ACC112 (cell line): ENCODE measurements around the gene PSMB1.

Experiments used
- H2AFZ ChIP-seq: fragments of 200-600 bp; sonication (generic); one replicate; pipeline ENCODE4 v1.6.0; 2017; ENCODE audit warnings: antibody characterized with exemption, low read length; ENCODE audit not compliant: unreplicated experiment
- H3K27ac ChIP-seq: fragments of 200-600 bp; sonication (generic); 2 replicates; pipeline ENCODE4 v1.5.1; 2014; ENCODE audit warnings: low read depth, mild to moderate bottlenecking, antibody characterized with exemption, low read length, moderate library complexity
- H3K27me3 ChIP-seq: fragments of 200-600 bp; sonication (generic); 2 replicates; pipeline ENCODE4 v1.6.1; 2014; ENCODE audit warnings: mild to moderate bottlenecking, antibody characterized with exemption, low read length, moderate library complexity, mixed read lengths; ENCODE audit not compliant: insufficient read depth
- H3K36me3 ChIP-seq: fragments of 200-600 bp; sonication (generic); 2 replicates; pipeline ENCODE4 v1.6.1; 2016; ENCODE audit warnings: mild to moderate bottlenecking, antibody characterized with exemption, low read length, moderate library complexity, mixed read lengths; ENCODE audit not compliant: insufficient read depth
- H3K4me1 ChIP-seq: fragments of 200-600 bp; sonication (generic); one replicate; pipeline ENCODE4 v1.6.1; 2016; ENCODE audit warnings: low read length, mixed read lengths; ENCODE audit not compliant: insufficient read depth, unreplicated experiment, control insufficient read depth
- H3K4me3 ChIP-seq: fragments of 200-600 bp; sonication (generic); 2 replicates; pipeline ENCODE4 v1.5.1; 2014; ENCODE audit warnings: mild to moderate bottlenecking, low read depth, low read length
- H3K79me2 ChIP-seq: fragments of 200-600 bp; sonication (generic); one replicate; pipeline ENCODE4 v1.6.0; 2016; ENCODE audit warnings: low read length; ENCODE audit not compliant: control insufficient read depth, unreplicated experiment, insufficient read depth

The PSMB1 gene

GRCh38 chr6:170564936-170565530, 11.9 kb upstream of the PSMB1 start:
- no peaks in the 10 kb centered on the region for H3K27me3 ChIP-seq
- H3K79me2 ChIP-seq = peaks cover 16% of the 10 kb centered on the region
- H3K36me3 ChIP-seq = peaks cover 45% of the 10 kb centered on the region
- no peak overlapping the region for H2AFZ ChIP-seq
- H3K27ac ChIP-seq = no peak overlapping the region
- H3K4me1 ChIP-seq = no peaks in the 10 kb centered on the region
- H3K4me3 ChIP-seq = no peak overlapping the region

- Histone ChIP-seq H3K27me3 (no peaks in the 10 kb centered on the region), H3K4me3 (no peak overlapping the region), H3K36me3 (peaks cover 31% of the 10 kb centered on the region), H3K4me1 (peaks cover 3% of the 10 kb centered on the region), H2AFZ (no peak overlapping the region), H3K79me2 (peaks cover 43% of the 10 kb centered on the region), H3K27ac (no peak overlapping the region)
These were observed 8.4 kb upstream of the PSMB1 start for GRCh38 chr6:170561555-170561954.

- Histone ChIP-seq H3K27me3 (no peaks in the 10 kb centered on the region), H3K79me2 (peaks cover 84% of the 10 kb centered on the region), H3K4me1 (peaks cover 27% of the 10 kb centered on the region), H3K36me3 (peaks cover 7% of the 10 kb centered on the region), H3K4me3 (peak overlapping the region; percentile 98), H2AFZ (no peak overlapping the region), H3K27ac (no peak overlapping the region)
These were observed 2.2 kb upstream of the PSMB1 start for GRCh38 chr6:170555305-170555704.

- H3K4me3 ChIP-seq = peak overlapping the region; percentile 98
- H3K79me2 ChIP-seq = peaks cover 86% of the 10 kb centered on the region
- H3K27me3 ChIP-seq = no peaks in the 10 kb centered on the region
- peak overlapping the region; percentile 90 for H2AFZ ChIP-seq
- peaks cover 10% of the 10 kb centered on the region for H3K36me3 ChIP-seq
- H3K27ac ChIP-seq = peak overlapping the region; percentile 70
- peaks cover 32% of the 10 kb centered on the region for H3K4me1 ChIP-seq
These were observed 1.7 kb upstream of the PSMB1 start for GRCh38 chr6:170554796-170555137.

- no peaks in the 10 kb centered on the region for H3K27me3 ChIP-seq
- peak within 1 kb of the TSS; percentile 98 for H3K4me3 ChIP-seq
- H3K4me1 ChIP-seq = peaks cover 38% of the 10 kb centered on the region
- peak within 1 kb of the TSS; percentile 90 for H3K27ac ChIP-seq
- H3K36me3 ChIP-seq = peaks cover 14% of the 10 kb centered on the region
- peak within 1 kb of the TSS; percentile 99 for H2AFZ ChIP-seq
- H3K79me2 ChIP-seq = peaks cover 87% of the 10 kb centered on the region
These were observed 1.1 kb upstream of the PSMB1 start, which contains the start of gene TBP for GRCh38 chr6:170554013-170554795. TSS of gene TBP (plus strand) at chr6:170554369. CDS start at chr6:170557030, 2,661 bp downstream.

GRCh38 chr6:170553534-170554012, 466 bp upstream of the PSMB1 start:
- peak overlapping the region; percentile 90 for H3K27ac ChIP-seq
- H3K79me2 ChIP-seq = peaks cover 89% of the 10 kb centered on the region
- H2AFZ ChIP-seq = peak overlapping the region; percentile 99
- H3K27me3 ChIP-seq = no peaks in the 10 kb centered on the region
- peaks cover 38% of the 10 kb centered on the region for H3K4me1 ChIP-seq
- peaks cover 19% of the 10 kb centered on the region for H3K36me3 ChIP-seq
- H3K4me3 ChIP-seq = peak overlapping the region; percentile 98

GRCh38 chr6:170545405-170545804, 7.7 kb downstream of the PSMB1 start:
- no peaks in the 10 kb centered on the region for H3K27me3 ChIP-seq
- H3K4me3 ChIP-seq = no peak overlapping the region
- peaks cover 56% of the 10 kb centered on the region for H3K36me3 ChIP-seq
- H2AFZ ChIP-seq = no peak overlapping the region
- H3K4me1 ChIP-seq = peaks cover 18% of the 10 kb centered on the region
- peaks cover 89% of the 10 kb centered on the region for H3K79me2 ChIP-seq
- H3K27ac ChIP-seq = peak overlapping the region; percentile 2; the same call in 1 of the 2 replicates

GRCh38 chr6:170542031-170542719, 10.9 kb downstream of the PSMB1 start:
- Histone ChIP-seq H3K27me3 (no peaks in the 10 kb centered on the region), H3K27ac (peak overlapping the region; percentile 0; the same call in 1 of the 2 replicates), H3K36me3 (peaks cover 49% of the 10 kb centered on the region), H3K4me1 (peaks cover 6% of the 10 kb centered on the region), H2AFZ (no peak overlapping the region), H3K79me2 (peaks cover 79% of the 10 kb centered on the region), H3K4me3 (no peak overlapping the region)

GRCh38 chr6:170537329-170537728, 15.8 kb downstream of the PSMB1 start:
- Histone ChIP-seq H3K36me3 (peaks cover 57% of the 10 kb centered on the region), H3K27ac (no peak overlapping the region), H3K79me2 (peaks cover 40% of the 10 kb centered on the region), H3K4me1 (no peaks in the 10 kb centered on the region), H3K4me3 (no peak overlapping the region), H2AFZ (no peak overlapping the region), H3K27me3 (no peaks in the 10 kb centered on the region)

GRCh38 chr6:170536671-170537070, 16.4 kb downstream of the PSMB1 start:
- Histone ChIP-seq H2AFZ (no peak overlapping the region), H3K27ac (no peak overlapping the region), H3K79me2 (peaks cover 35% of the 10 kb centered on the region), H3K4me3 (no peak overlapping the region), H3K36me3 (peaks cover 60% of the 10 kb centered on the region), H3K4me1 (no peaks in the 10 kb centered on the region), H3K27me3 (no peaks in the 10 kb centered on the region)
